H9 (cell line): Measurements from ENCODE around the gene TNFRSF11A. TPM values are rescaled to one million over a fixed set of nuclear protein-coding genes. Genes with fewer than 3 reads are reported as not detected.

Experiments
- DNase-seq: peaks from one replicate; pipeline ENCODE4 v3.0.0-alpha.2; 2017
- H2AFZ ChIP-seq: one replicate; pipeline ENCODE4 v1.6.1; 2013; ENCODE audit warnings: mild to moderate bottlenecking, low read length, control low read depth, moderate library complexity
- H2AK5ac ChIP-seq: 2 replicates; pipeline ENCODE4 v1.6.1; 2013; ENCODE audit warnings: low read length, control low read depth, mixed read lengths; ENCODE audit not compliant: insufficient read length
- H2BK120ac ChIP-seq: one replicate; pipeline ENCODE4 v1.6.1; 2013; ENCODE audit warnings: low read depth, mild to moderate bottlenecking, low read length, control low read depth, inconsistent platforms; ENCODE audit not compliant: poor library complexity, severe bottlenecking
- H2BK12ac ChIP-seq: 2 replicates; pipeline ENCODE4 v1.6.1; 2013; ENCODE audit warnings: low read length, control low read depth, mixed read lengths, low read depth; ENCODE audit not compliant: insufficient read length
- H2BK15ac ChIP-seq: 2 replicates; pipeline ENCODE4 v1.6.1; 2013; ENCODE audit warnings: low read depth, low read length, control low read depth
- H2BK20ac ChIP-seq: one replicate; pipeline ENCODE4 v1.6.1; 2013; ENCODE audit warnings: low read depth, mild to moderate bottlenecking, low read length, control low read depth, inconsistent platforms; ENCODE audit not compliant: poor library complexity, severe bottlenecking
- H2BK5ac ChIP-seq: 2 replicates; pipeline ENCODE4 v1.6.1; 2013; ENCODE audit warnings: low read length, control low read depth, mixed read lengths; ENCODE audit not compliant: insufficient read length
- H3K14ac ChIP-seq: 2 replicates; pipeline ENCODE4 v1.6.1; 2013; ENCODE audit warnings: low read length, control low read depth; ENCODE audit not compliant: insufficient read depth
- H3K18ac ChIP-seq: 2 replicates; pipeline ENCODE4 v1.6.1; 2013; ENCODE audit warnings: low read depth, mild to moderate bottlenecking, mixed read lengths, low read length, control low read depth; ENCODE audit not compliant: insufficient read length
- H3K23ac ChIP-seq: 2 replicates; pipeline ENCODE4 v1.6.1; 2013; ENCODE audit warnings: low read length, control low read depth, mixed read lengths, low read depth; ENCODE audit not compliant: insufficient read length
- H3K23me2 ChIP-seq: 2 replicates; pipeline ENCODE4 v1.6.1; 2013; ENCODE audit warnings: low read depth, mild to moderate bottlenecking, mixed read lengths, low read length, control low read depth; ENCODE audit not compliant: insufficient read length, poor library complexity, severe bottlenecking
- H3K27ac ChIP-seq: 2 replicates; pipeline ENCODE4 v1.5.1; 2013; ENCODE audit warnings: low read length, control low read depth, mixed read lengths, low read depth; ENCODE audit not compliant: insufficient read length
- H3K27me3 ChIP-seq: 2 replicates; pipeline ENCODE4 v1.6.1; 2013; ENCODE audit warnings: low read length, control low read depth, inconsistent platforms; ENCODE audit not compliant: insufficient read depth
- H3K4ac ChIP-seq: 2 replicates; pipeline ENCODE4 v1.6.1; 2013; ENCODE audit warnings: low read depth, mild to moderate bottlenecking, control low read depth, inconsistent platforms, low read length, moderate library complexity
- H3K4me1 ChIP-seq: 2 replicates; pipeline ENCODE4 v1.6.1; 2013; ENCODE audit warnings: low read length, control low read depth, inconsistent platforms; ENCODE audit not compliant: insufficient read depth
- H3K4me2 ChIP-seq: 2 replicates; pipeline ENCODE4 v1.6.1; 2013; ENCODE audit warnings: low read length, control low read depth, mixed read lengths; ENCODE audit not compliant: insufficient read length, insufficient read depth
- H3K56ac ChIP-seq: 2 replicates; pipeline ENCODE4 v1.6.1; 2013; ENCODE audit warnings: low read depth, mild to moderate bottlenecking, mixed read lengths, low read length, control low read depth; ENCODE audit not compliant: insufficient read length
- H3K79me1 ChIP-seq: 2 replicates; pipeline ENCODE4 v1.6.1; 2013; ENCODE audit warnings: low read depth, mild to moderate bottlenecking, moderate library complexity, low read length, control low read depth, inconsistent platforms; ENCODE audit not compliant: insufficient read depth, poor library complexity, severe bottlenecking
- H3K79me2 ChIP-seq: 2 replicates; pipeline ENCODE4 v1.6.1; 2013; ENCODE audit warnings: low read length, control low read depth, inconsistent platforms; ENCODE audit not compliant: insufficient read depth
- H3K9ac ChIP-seq: 2 replicates; pipeline ENCODE4 v1.6.1; 2013; ENCODE audit warnings: low read length, control low read depth, mixed read lengths; ENCODE audit not compliant: insufficient read length; ENCODE audit errors: extremely low read depth
- H3K9me3 ChIP-seq: one replicate; pipeline ENCODE4 v1.6.1; 2013; ENCODE audit warnings: low read depth, low read length, inconsistent platforms; ENCODE audit not compliant: control insufficient read depth
- H3T11ph ChIP-seq: one replicate; pipeline ENCODE4 v1.6.1; 2013; ENCODE audit warnings: mild to moderate bottlenecking, low read length, control low read depth, inconsistent platforms
- H4K20me1 ChIP-seq: one replicate; pipeline ENCODE4 v1.6.1; 2013; ENCODE audit not compliant: control insufficient read depth, insufficient read length, insufficient read depth
- H4K5ac ChIP-seq: 2 replicates; pipeline ENCODE4 v1.6.1; 2013; ENCODE audit warnings: low read depth, mild to moderate bottlenecking, mixed read lengths, low read length, control low read depth; ENCODE audit not compliant: insufficient read length
- H4K8ac ChIP-seq: replicated peaks from 2 replicates; pipeline ENCODE4 v1.6.1; 2013; ENCODE audit warnings: low read length, control low read depth, mixed read lengths, low read depth; ENCODE audit not compliant: insufficient read length
- H4K91ac ChIP-seq: 2 replicates; pipeline ENCODE4 v1.6.1; 2013; ENCODE audit warnings: low read depth, mild to moderate bottlenecking, moderate library complexity, mixed read lengths, low read length, control low read depth; ENCODE audit not compliant: insufficient read length
- H3K27ac Mint-ChIP-seq, 3 experiments: 2 replicates in 2 of 3; 3 replicates in 1 of 3; pipeline ENCODE4 v1.8.0; 2020 to 2021; ENCODE audit warnings: mixed read lengths in 3 of 3, mild to moderate bottlenecking in 1 of 3, moderate library complexity in 1 of 3
- H3K27me3 Mint-ChIP-seq: 2 replicates; pipeline ENCODE4 v1.8.0; 2021; ENCODE audit warnings: low read depth, mild to moderate bottlenecking, moderate library complexity, mixed read lengths
- H3K36me3 Mint-ChIP-seq, 3 experiments: 2 replicates in 2 of 3; 3 replicates in 1 of 3; pipeline ENCODE4 v1.8.0; 2020 to 2021; ENCODE audit warnings: low read depth in 3 of 3, mixed read lengths in 3 of 3; ENCODE audit not compliant: insufficient read depth in 1 of 3
- H3K4me1 Mint-ChIP-seq, 2 experiments: 2 replicates each; pipeline ENCODE4 v1.8.0; 2020; ENCODE audit warnings: mixed read lengths in 2 of 2
- H3K4me3 Mint-ChIP-seq, 2 experiments: 2 replicates in 1 of 2; 3 replicates in 1 of 2; pipeline ENCODE4 v1.8.0; 2020 to 2021; ENCODE audit warnings: mild to moderate bottlenecking in 2 of 2, mixed read lengths in 2 of 2, moderate library complexity in 1 of 2
- H3K9me3 Mint-ChIP-seq, 2 experiments: 2 replicates in 1 of 2; 3 replicates in 1 of 2; pipeline ENCODE4 v1.8.0; 2020; ENCODE audit warnings: mild to moderate bottlenecking in 2 of 2, mixed read lengths in 2 of 2, moderate library complexity in 1 of 2
- CTCF ChIP-seq: fragments of 200-600 bp; sonication (generic); conservative IDR thresholded peaks from 3 replicates; pipeline ENCODE4 v1.8.0; 2021; ENCODE audit warnings: antibody characterized with exemption, mild to moderate bottlenecking
- WGBS: extraction: QIAGEN DNeasy Blood & Tissue Kit; methylation state at CpG from one replicate; pipeline ENCODE4 v1.1.7; 2013; ENCODE audit warnings: missing lambda C conversion rate, low lambda C conversion rate, mixed read lengths; ENCODE audit not compliant: insufficient read length; ENCODE audit errors: extremely low coverage; 5-methylcytosine and 5-hydroxymethylcytosine counted together
- total RNA-seq: library from RNA; stranded (reverse); gene quantifications from 2 replicates; pipeline ENCODE4 v1.2.1, GENCODE V29; 2021

TNFRSF11A gene
- total RNA-seq, 1 experiment from 2014 or later, result 7.8 TPM

- WGBS, result no CpG with 5 or more reads among the region's 5 CpGs
- Mint-ChIP-seq H3K9me3 (no peaks in the 10 kb centered on the region), H3K36me3 (no peaks in the 10 kb centered on the region), H3K4me1 (peaks cover 28 to 47% of the 10 kb centered on the region in 2 experiments), H3K27ac (no peak overlapping the region), H3K4me3 (no peak overlapping the region), H3K27me3 (peaks cover 2% of the 10 kb centered on the region)
- Histone ChIP-seq H3K14ac (no peak overlapping the region), H3K79me1 (no peaks in the 10 kb centered on the region), H2BK12ac (no peak overlapping the region), H3K9me3 (no peaks in the 10 kb centered on the region), H3K79me2 (no peaks in the 10 kb centered on the region), H4K5ac (no peak overlapping the region), H3K4me2 (no peak overlapping the region), H3K27ac (no peak overlapping the region), H3K56ac (no peak overlapping the region), H3K4me1 (peaks cover 6% of the 10 kb centered on the region), H3K27me3 (no peaks in the 10 kb centered on the region), H3K23me2 (no peaks in the 10 kb centered on the region), H3K18ac (no peak overlapping the region), H4K91ac (no peak overlapping the region), H2BK5ac (no peak overlapping the region), H4K8ac (no peak overlapping the region), H2BK15ac (no peak overlapping the region), H3K4ac (no peak overlapping the region), H2BK20ac (no peak overlapping the region), H2AK5ac (no peak overlapping the region), H3K23ac (no peak overlapping the region), H2AFZ (no peak overlapping the region), H3K9ac (no peak overlapping the region), H2BK120ac (no peak overlapping the region), H4K20me1 (no peaks in the 10 kb centered on the region), H3T11ph (no peak overlapping the region)
- no peak for TF ChIP-seq CTCF
- no peak for DNase-seq
These were observed 10.4 kb downstream of the TNFRSF11A start for GRCh38 chr18:62335494-62335893.
